HG03460 (cell line): ENCODE results near the gene KCNG2.
A peak's percentile ranks its signal among the peaks of the same experiment; 100 is the strongest.
"Not testable (repeated sequence)": the region's sequence is repeated elsewhere in the genome, so short reads cannot be mapped to it uniquely, and the experiment has no call there.

ENCODE experiments used
- ATAC-seq: cut with Tn5 transposase; IDR thresholded peaks from one replicate; pipeline ENCODE4 v1.9.1; 2021; ENCODE audit not compliant: unreplicated experiment

KCNG2 gene

DNA sequence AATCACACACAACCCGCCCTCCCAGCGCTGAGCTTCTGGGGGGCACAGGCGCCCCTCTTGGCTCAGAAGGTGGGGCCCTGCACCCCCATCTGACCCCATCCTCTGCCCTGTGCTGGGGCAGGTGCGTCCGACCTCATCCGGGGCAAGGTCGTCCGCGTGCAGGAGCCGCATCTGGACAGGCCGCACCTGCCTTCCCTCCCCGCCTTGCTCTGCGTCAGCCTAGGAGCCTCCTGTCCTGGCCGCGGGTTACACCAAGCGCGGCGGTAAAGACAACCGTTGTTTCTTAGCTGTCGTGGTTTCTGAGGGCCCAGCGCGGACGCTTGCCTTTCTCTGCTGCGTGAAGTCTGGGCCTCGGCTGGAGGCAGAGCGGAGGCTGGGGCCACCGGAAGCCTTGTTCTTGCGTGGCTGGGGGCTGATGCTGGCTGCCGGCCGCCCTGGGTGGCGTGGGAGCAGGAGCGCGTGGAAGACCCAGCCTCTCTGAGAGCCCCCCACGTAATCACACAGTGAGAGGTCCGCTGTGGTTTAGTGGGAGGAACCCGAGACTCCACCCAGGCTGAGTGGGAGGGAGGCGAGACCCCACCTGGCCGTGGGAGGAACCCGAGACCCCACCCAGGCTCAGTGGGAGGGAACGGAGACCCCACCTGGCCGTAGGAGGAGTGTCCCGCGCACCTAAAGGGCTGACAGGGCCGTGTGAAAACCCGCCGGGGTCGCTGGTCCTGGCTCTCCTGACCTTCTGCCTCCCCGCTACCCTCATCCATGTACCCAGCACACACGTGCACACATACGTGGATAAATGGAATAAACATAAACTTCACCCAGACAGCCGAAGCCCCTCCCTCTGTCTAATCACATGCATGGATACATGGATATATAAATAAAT lies 51.8 kb downstream of the KCNG2 start:
- ATAC-seq, result no peak

DNA sequence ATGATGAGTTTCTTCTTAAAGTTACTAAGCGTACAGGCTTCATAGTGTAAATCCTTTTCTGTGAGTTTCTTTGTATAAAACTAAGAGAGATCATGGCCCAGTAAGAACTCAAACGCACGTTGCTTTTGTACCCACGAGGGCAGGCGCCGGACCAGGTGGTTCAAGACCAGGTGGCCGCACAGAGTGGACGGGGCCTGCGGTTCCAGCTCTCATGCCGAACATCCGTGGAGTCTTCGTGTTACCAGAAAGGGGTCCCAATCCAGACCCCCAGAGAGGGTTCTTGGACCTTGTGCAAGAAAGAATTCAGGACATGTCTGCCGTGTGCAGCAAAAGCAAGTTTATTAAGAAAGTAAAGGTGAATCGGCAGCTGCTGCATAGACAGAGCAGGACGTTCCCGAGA lies 53.0 kb downstream of the KCNG2 start:
- ATAC-seq, result no peak

DNA sequence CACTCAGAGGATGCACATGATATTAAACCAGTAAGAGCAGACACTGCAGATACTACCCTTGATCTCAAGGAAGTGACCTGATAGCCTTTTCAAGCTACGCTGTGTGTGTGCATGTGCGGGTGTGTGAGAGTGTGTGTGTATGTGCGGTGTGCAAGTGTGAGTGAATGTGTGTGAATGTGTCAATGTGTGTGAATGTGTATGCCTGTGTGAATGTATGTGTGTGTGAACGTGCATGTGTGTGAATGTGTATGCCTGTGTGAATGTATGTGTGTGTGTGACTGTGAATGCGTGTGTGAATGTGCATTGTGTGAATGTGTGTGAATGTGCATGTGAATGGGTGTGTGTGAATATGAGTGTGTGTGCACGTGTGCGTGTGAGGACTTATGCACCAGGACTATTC lies 53.8 kb downstream of the KCNG2 start:
- no peak for ATAC-seq

DNA sequence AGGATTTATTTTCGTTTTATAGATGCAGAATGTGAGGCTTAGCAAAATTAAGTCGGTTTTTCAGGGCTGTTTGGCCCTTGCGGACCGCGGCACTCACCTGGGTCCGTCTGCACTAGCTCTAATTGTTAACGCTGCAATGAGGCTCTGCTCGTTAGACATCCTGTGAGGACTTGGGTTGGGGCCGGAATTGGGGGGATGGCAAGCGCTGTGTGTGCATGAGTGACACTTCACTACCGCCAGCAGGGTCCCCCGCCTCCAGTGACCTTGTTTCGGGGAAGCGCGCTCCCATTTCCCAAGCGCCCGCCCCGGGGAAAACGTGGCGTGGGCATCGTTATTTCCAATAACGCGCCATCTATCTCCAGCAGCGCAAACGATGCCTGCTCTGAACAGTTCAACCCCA lies 54.2 kb downstream of the KCNG2 start:
- no peak for ATAC-seq

DNA sequence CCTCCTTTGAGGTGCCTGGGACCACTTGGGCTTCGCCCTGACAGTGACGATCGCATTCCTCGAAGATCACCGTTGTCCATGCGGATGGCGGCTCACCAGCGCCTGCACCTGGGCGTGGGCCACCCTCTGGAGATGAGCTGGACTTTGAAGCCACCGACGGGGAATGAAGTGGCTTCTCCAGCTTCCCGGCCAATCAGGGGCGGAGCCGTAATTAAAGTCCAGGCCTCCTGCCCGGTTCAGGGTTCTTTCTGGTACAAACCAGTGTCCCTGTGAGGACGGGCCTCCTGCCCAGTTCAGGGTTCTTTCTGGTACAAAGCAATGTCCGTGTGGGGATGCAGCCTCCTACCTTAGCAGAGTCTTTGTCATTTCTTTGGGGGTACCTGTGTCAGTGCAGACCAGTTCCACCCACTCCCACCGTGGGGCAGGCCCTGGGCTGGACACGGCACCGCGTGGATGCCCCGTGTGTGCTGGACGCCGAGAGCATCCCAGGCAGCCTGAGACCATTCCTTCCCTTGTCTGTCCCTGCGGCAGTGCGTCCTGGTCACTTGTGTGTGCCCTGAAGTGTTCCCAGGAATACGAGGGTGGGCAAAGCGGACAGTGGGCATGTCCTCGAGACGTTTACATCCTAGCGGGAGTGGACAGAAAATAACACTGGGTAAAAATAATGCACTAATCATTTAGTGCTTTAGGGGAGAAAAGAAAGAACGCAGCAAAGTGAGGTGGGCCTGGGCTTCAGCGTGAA lies 55.0 kb downstream of the KCNG2 start:
- ATAC-seq, result no peak

DNA sequence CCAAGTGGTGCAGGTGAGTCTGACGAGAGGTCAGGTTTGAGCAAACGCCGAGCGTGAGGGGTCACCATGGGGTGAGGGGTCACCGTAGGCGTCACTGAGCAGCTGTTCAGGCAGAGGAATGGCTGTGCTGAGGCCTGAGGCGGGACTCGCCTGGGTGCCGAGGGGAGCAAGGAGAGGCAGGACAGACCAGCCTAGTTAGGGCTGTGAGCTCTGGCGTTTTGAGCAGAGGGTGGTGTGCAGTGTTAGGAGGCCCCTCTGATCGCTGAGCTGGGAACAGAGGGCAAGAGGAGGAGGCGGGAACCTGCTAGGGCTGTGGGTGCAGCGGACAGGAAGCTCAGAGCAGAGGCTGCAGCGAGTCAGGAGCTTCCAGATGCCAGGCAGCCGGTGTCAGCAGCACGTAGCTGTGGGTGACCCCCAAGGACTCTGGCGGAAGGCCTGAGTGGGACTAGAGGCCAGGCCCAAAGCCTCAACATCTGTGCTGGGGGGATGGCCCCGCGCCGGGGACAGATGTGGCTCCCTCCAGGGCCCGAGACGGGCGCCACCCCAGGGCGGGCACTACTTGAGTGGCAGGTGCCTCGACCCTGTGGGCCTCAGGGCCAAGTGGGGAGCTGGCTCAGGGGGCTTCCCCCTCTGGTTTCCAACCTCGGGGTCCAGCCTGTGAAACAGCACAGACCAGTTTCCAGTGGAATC lies 55.7 kb downstream of the KCNG2 start:
- ATAC-seq, result no peak

DNA sequence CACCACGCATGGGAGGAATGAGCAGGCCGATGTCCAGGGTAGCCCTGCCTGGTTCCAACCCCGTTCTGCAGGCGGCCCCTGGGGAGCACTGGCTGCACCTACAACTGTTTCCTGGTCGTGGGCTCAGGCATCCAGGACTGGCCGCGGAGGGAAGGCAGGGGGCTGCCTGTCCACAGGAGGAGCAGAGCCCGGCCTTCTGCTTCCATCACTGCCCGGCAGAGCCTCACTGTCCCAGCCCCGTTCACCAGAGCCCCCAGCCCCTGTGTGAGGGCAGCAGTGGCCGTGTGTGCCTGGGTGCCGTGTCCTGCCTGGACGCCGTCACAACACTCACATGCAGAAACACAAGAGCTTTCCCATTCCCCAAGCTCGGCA lies 56.2 kb downstream of the KCNG2 start:
- no peak for ATAC-seq

DNA sequence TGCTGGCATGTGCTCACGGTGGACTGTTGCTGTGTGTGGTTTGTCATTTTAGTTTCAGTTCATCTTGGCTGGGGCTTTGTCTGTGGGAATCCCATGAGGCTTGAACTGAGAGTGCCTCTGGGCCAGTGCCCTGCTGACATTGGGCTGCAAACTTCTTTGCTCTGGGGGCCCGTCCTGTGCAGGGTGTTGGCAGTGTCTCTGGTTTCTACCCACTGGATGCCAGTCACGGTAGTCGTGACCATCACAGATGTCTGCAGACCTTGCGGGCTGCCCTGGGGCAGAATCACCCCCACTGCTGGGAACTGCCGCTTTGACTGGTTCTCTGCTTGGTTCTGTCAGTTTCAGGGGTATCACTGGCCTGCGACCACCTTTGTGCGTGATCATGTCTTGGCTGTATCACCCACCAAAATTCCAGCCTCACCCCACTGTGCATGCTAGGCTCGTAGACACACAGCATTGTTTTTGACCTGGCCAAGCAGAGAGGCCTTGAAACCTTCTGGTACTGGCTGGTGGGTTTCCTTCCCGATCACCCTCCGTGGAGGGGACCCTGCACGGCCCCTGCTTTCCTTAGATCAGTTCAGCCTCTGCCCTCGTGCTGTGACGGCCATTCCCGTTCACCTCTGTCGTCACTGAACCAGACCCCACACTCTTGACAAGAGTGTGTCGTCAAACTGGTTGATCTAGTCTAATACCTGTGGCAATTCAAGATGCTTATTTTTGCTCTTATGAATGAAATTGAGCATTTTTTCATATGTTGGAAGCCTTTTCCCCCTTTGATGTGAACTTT lies 57.6 kb downstream of the KCNG2 start:
- peak; percentile 86 for ATAC-seq

DNA sequence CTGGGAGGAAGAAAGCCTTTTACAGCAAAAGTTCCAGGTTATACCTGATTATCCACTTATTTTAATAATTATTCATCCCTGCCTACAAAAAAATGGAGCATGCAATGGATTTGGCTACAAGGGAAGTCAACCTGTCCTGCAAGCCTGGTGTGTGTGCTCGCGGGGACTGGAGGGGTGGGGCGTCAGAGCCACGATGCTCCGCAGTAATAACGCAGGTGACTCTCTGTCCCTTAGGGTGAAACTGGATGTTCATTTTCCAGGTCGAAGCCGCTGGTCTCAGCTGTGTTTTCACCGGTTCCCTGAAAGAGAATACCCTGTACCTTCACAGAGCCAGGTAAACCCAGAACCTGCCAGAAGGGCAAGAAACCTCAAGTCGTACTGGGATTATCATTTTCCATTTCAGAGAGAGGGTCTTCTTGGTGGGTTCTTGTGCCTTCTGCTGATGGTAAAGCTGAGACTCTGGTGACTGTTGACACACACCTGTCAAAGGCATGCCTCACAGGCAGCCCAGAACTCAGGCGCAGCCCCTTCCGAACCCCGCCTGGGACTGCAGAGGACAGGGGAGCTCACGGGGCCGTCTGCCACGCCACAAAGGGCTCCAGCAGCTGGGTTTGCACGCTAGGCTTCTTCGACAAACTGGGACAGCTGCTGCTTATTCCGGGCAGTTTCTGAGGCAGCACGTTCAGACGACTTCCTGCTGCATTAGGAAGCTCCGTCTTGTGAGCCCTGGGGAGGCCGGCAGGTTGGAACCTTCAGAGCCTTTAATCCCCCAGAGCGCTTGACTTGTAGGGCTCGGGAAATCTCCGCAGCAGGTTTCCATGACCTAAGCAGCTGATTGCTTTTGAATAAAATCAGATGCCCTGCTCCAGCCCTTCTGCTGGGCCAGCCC lies 58.6 kb downstream of the KCNG2 start:
- ATAC-seq, result no peak

DNA sequence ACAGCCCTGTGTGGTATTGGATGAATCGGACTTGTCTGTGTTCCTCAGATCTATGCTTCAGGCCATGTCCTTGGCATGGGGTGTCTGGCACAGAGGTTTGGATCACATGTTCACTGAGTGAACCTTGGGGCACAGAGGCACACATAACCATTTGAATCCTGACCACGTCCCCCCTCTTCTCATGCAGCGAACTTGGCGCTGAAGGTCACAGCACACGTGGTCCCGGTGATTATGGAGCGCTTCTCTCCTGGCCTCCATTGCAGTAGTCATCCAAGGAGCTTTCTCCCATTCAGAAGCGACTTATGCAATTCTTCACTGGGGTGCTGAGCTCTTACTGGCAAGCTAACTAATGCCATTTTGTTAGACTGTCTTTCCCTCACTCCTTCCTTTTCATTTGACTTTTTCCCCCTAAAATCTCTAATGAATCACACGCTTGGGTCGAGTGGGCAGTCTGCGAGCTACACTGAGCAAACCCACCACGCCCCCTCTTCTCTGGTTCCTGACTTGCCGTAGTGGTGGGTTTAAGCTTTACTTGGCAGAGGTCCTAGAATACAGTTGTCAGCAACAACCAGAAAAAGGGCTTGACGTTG lies 59.4 kb downstream of the KCNG2 start:
- no peak for ATAC-seq

DNA sequence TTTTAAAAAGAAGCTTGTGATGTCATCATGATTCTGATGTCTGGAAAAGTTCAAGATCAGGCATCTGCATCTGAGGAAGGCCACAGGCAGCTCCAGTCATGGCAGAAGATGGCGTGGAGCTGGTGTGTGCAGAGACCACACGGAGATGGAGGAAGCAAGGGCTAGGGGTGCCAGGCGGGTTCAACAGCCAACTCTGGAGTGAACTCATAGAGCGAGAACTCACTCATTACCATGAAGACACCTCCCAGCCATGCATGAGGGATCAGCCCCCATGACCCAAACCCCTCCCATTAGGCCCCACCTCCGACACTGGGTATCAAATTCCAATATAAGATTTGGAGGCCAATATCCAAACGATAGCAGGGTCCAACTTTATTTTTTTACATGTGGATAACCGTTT lies 61.6 kb downstream of the KCNG2 start:
- no peak for ATAC-seq

DNA sequence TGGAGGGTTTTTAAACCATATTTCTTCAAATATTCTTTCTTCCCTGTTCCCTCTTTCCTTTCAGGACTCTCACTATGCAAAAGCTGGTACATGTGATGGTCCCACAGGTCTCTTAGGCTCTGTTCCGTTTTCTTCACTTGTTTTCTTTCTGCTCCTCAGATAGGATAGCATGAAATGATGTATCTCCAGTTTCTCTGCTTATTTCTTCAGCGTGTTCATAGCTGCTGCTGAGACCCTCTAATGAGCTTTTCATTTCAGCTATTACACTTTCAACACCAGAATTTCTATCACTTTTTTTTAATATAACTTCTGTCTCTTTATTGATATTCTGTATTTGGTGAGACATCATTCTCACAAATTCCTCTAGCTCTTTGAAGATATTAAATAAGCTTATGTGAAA lies 63.9 kb downstream of the KCNG2 start:
- no peak for ATAC-seq

DNA sequence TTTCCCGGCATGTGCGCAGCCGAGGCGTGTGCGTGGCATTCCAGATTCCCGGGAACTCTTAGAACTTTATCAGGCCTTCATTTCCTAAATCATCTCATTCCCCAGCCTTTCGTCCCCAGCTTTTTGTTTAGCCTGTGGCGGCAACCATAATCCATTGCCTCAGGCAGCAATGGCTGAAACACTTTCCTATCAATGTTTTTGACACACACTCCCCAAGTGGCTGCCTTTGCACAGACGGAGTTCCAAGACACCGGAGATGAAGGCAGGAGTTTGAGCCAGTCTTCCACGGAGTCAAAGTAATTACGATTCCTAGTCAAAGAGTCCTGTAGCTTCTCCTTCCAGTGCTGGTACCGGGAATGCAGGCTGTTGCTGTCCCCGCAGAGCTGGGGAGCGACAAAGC lies 64.8 kb downstream of the KCNG2 start:
- ATAC-seq, result no peak

DNA sequence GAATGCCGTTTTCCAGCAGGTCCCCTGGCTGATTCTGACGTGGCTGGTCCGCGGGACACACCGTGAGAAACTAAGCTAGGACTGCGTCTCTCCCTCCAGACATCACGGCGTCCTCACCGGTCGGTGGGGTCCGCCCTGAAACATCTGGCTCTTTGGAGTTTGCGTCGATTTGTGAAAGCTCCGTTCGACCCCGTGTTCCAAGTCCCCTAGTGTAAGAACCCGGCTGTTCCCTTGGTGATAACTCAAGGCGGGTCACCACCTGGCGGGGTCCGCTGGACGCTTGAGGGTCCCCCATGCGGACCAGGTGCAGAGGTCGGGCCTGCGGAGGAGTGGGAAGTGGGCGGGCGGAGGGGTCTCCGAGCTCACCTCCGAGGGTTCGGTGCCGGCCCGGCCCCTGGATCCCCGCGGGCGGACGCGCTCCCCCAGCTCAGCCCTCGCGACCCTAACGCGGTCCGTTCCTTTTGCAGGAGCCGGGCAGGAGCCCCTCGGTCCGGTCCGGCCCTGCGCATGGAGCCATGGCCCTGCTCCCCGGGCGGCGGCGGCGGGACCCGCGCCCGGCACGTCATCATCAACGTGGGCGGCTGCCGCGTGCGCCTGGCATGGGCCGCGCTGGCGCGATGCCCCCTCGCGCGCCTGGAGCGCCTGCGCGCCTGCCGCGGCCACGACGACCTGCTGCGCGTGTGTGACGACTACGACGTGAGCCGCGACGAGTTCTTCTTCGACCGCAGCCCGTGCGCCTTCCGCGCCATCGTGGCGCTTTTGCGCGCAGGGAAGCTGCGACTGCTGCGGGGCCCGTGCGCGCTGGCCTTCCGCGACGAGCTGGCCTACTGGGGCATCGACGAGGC lies 65.6 kb downstream of the KCNG2 start:
- no peak for ATAC-seq

DNA sequence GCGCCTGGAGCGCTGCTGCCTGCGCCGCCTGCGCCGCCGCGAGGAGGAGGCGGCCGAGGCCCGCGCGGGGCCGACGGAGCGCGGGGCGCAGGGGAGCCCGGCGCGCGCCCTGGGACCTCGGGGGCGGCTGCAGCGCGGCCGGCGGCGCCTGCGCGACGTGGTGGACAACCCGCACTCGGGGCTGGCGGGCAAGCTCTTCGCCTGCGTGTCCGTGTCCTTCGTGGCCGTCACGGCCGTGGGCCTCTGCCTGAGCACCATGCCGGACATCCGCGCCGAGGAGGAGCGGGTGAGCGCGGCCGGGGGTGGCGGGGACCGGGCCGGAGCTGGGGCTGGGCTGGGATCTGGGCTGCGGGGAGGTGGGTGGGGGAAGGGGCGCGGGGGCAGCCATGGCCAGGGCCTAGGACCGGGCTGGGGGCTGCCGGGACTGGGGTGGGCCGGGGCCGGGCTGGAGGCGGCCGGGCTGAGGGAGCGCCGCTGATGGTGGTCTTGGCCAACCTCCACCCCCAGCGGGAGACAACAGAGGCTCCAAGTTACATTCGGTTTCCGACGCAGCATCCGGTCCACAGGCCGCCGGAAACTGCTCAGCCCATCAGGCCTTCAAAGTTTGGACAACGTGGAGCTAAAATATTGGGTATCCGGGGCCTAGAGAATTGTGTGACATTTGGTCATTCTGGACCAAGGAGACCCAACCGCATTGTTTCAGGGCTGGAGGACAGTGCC lies 66.4 kb downstream of the KCNG2 start:
- no peak for ATAC-seq

DNA sequence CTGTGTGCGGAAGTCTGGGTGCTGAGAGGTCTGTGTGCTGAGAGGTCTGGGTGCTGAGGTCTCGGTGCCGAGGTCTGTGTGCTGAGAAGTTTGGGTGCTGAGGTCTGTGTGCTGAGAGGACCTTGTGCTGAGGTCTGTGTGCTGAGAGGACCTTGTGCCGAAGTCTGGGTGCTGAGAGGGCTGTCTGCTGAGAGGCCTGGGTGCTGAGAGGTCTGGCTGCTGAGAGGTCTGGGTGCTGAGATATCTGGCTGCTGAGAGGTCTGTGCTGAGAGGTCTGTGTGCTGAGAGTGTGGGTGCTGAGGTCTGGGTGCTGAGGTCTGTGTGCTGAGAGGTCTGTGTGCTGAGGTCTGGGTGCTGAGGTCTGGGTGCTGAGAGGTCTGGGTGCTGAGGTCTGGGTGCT lies 67.2 kb downstream of the KCNG2 start:
- ATAC-seq, result not testable (repeated sequence)

DNA sequence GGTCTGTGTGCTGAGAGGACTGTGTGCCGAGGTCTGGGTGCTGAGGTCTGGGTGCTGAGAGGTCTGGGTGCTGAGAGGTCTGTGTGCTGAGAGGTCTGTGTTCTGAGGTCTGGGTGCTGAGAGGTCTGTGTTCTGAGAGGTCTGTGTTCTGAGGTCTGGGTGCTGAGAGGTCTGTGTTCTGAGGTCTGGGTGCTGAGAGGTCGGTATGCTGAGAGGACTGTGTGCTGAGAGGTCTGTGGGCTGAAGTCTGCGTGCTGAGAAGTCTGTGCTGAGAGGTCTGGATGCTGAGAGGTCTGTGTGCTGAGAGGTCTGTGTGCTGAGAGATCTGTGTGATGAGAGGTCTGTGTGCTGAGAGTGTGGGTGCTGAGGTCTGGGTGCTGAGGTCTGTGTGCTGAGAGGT lies 68.2 kb downstream of the KCNG2 start:
- not testable (repeated sequence) for ATAC-seq

DNA sequence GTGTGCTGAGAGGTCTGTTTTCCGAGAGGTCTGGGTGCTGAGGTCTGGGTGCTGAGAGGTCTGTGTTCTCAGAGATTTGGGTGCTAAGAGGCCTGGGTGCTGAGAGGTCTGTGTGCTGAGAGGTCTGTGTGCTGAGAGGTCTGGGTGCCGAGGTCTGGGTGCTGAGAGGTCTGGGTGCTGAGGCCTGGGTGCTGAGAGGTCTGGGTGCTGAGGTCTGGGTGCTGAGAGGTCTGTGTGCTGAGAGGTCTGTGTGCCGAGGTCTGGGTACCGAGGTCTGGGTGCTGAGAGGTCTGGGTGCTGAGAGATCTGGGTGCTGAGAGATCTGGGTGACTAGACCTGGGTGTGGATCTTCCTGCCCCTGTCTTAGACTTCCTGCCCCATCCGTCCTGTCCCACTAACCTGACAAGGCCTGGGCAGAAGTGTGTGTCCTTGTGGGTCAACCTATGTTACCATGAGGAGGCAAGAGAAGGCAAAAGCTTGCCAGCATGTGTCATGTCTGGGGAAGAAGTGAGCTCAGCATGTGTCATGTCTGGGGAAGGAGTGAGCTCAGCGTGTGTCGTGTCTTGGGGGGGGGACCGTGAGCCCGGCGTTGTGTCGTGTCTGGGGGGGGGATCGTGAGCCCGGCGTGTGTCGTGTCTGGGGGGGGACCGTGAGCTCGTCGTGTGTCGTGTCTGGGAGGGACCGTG lies 69.3 kb downstream of the KCNG2 start:
- no peak for ATAC-seq
